OCI-LY1 (cell line): ENCODE data around the gene PIGB.

ENCODE experiments used
- EZH2 ChIP-seq: fragments of 200-600 bp; sonication (generic), shearing (Covaris generic); IDR thresholded peaks from 2 replicates; pipeline ENCODE4 v1.8.0; 2017; ENCODE audit warnings: borderline replicate concordance, mixed run types, mild to moderate bottlenecking, antibody characterized with exemption, low read length, moderate library complexity, mixed read lengths
- TF ChIP-seq, protein P1 (sequence below): fragments of 200-600 bp; sonication (generic), shearing (Covaris generic); IDR thresholded peaks from 2 replicates; pipeline ENCODE4 v1.5.1; 2017; ENCODE audit warnings: mild to moderate bottlenecking, antibody characterized with exemption, low read length, moderate library complexity, mixed read lengths

DNA sequence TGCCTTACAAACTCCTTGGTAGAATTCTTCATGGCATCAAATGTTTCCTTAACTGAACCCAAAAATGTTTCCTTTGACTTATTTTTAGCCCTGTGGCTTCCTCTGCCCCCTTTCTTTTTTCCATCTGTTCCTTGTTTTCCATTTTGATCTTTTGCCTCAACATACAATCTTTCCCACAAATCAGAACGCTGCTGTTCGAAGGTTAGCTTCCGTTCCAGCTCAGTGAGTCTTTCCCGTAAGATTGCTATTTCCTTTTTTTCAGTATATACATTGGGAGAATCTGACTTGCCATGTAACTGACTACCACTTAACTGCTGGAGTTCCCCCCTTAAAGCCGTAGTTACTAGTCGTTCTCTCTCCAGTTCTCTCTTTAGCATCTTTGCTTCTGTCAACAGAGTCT lies 41.2 kb downstream of the PIGB start:
- TF ChIP-seq EZH2 = no peak
- TF ChIP-seq, protein P1, sequence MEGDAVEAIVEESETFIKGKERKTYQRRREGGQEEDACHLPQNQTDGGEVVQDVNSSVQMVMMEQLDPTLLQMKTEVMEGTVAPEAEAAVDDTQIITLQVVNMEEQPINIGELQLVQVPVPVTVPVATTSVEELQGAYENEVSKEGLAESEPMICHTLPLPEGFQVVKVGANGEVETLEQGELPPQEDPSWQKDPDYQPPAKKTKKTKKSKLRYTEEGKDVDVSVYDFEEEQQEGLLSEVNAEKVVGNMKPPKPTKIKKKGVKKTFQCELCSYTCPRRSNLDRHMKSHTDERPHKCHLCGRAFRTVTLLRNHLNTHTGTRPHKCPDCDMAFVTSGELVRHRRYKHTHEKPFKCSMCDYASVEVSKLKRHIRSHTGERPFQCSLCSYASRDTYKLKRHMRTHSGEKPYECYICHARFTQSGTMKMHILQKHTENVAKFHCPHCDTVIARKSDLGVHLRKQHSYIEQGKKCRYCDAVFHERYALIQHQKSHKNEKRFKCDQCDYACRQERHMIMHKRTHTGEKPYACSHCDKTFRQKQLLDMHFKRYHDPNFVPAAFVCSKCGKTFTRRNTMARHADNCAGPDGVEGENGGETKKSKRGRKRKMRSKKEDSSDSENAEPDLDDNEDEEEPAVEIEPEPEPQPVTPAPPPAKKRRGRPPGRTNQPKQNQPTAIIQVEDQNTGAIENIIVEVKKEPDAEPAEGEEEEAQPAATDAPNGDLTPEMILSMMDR = no peak
